ENCODE measurements around the gene GPR12. TPM values are rescaled to one million over a fixed set of nuclear protein-coding genes. Genes with fewer than 3 reads are reported as not detected.

GPR12 gene
- total and polyA plus RNA-seq, 2 experiments from 2014 or later: not detected

- Histone ChIP-seq H3K9me2 (replicated peaks; ENCODE audit: insufficient read depth) (no peaks in the 10 kb centered on the region), H3K9me3 (ENCODE audit: low read depth) (no peaks in the 10 kb centered on the region), H3K79me2 (no peaks in the 10 kb centered on the region), H3K27ac (no peak overlapping the region), H3K36me3 (replicated peaks; ENCODE audit: insufficient read depth, low read depth) (no peaks in the 10 kb centered on the region), H4K20me1 (ENCODE audit: insufficient read depth, poor library complexity, severe bottlenecking) (no peaks in the 10 kb centered on the region), H3K4me2 (no peak overlapping the region), H3K4me1 (ENCODE audit: insufficient read depth) (no peaks in the 10 kb centered on the region), H2AFZ (no peak overlapping the region), H3K4me3 (no peak overlapping the region), H3K27me3 (no peaks in the 10 kb centered on the region)
- DNase-seq (ENCODE audit: low spot score): peak; percentile 78
- TF ChIP-seq CTCF (IDR thresholded peaks at IDR 0.05; ENCODE audit: poor library complexity) (peak; percentile 66), EZH2 (IDR thresholded peaks at IDR 0.05; ENCODE audit: borderline replicate concordance) (no peak)
- 54% methylated on average over 13 of the region's 13 CpGs for WGBS (ENCODE audit: low lambda C conversion rate, missing lambda C conversion rate)
These were observed 53.2 kb downstream of the GPR12 start for GRCh38 chr13:26707122-26708006.

GRCh38 chr13:26706381-26706780, 54.2 kb downstream of the GPR12 start:
- Histone ChIP-seq H2AFZ (no peak overlapping the region), H4K20me1 (ENCODE audit: insufficient read depth, poor library complexity, severe bottlenecking) (no peaks in the 10 kb centered on the region), H3K9me2 (replicated peaks; ENCODE audit: insufficient read depth) (no peaks in the 10 kb centered on the region), H3K9me3 (ENCODE audit: low read depth) (no peaks in the 10 kb centered on the region), H3K4me2 (no peak overlapping the region), H3K4me1 (ENCODE audit: insufficient read depth) (no peaks in the 10 kb centered on the region), H3K27me3 (no peaks in the 10 kb centered on the region), H3K4me3 (no peak overlapping the region), H3K27ac (no peak overlapping the region), H3K36me3 (replicated peaks; ENCODE audit: insufficient read depth, low read depth) (no peaks in the 10 kb centered on the region), H3K79me2 (no peaks in the 10 kb centered on the region)
- DNase-seq (ENCODE audit: low spot score): no peak
- TF ChIP-seq EZH2phosphoT487 (IDR thresholded peaks at IDR 0.05; ENCODE audit: low read depth, severe bottlenecking, unreplicated experiment) (no peak), CTCF (IDR thresholded peaks at IDR 0.05; ENCODE audit: poor library complexity) (no peak), EZH2 (IDR thresholded peaks at IDR 0.05; ENCODE audit: borderline replicate concordance) (no peak)
- 60% methylated on average over 7 of the region's 7 CpGs for WGBS (ENCODE audit: low lambda C conversion rate, missing lambda C conversion rate)

GRCh38 chr13:26705536-26705935, 55.0 kb downstream of the GPR12 start:
- 91% methylated on average over 4 of the region's 4 CpGs for WGBS (ENCODE audit: low lambda C conversion rate, missing lambda C conversion rate)
- no peak for DNase-seq (ENCODE audit: low spot score)
- H3K4me2 ChIP-seq: no peak overlapping the region

More at GRCh38 chr13:26705536-26705935, 55.0 kb downstream of the GPR12 start:
- no peaks in the 10 kb centered on the region for H3K9me2 ChIP-seq (replicated peaks; ENCODE audit: insufficient read depth)
- no peak overlapping the region for H2AFZ ChIP-seq
- H3K27ac ChIP-seq: no peak overlapping the region
- H4K20me1 ChIP-seq (ENCODE audit: insufficient read depth, poor library complexity, severe bottlenecking): no peaks in the 10 kb centered on the region
- no peak for TF ChIP-seq EZH2phosphoT487 (IDR thresholded peaks at IDR 0.05; ENCODE audit: low read depth, severe bottlenecking, unreplicated experiment)
- TF ChIP-seq EZH2 (IDR thresholded peaks at IDR 0.05; ENCODE audit: borderline replicate concordance): no peak
- no peak for TF ChIP-seq CTCF (IDR thresholded peaks at IDR 0.05; ENCODE audit: poor library complexity)
- no peaks in the 10 kb centered on the region for H3K9me3 ChIP-seq (ENCODE audit: low read depth)
- no peaks in the 10 kb centered on the region for H3K27me3 ChIP-seq
- no peaks in the 10 kb centered on the region for H3K79me2 ChIP-seq
- no peak overlapping the region for H3K4me3 ChIP-seq
- no peaks in the 10 kb centered on the region for H3K36me3 ChIP-seq (replicated peaks; ENCODE audit: insufficient read depth, low read depth)
- no peaks in the 10 kb centered on the region for H3K4me1 ChIP-seq (ENCODE audit: insufficient read depth)

Other genes with a start within 250 kb of the GPR12 start
- 15.5 and 17.8 TPM in 2 replicates for gene WASF3, start 203.1 kb downstream of the GPR12 start, total RNA-seq
- gene WASF3, start 203.1 kb downstream of the GPR12 start, polyA plus RNA-seq: 10.1 and 10.4 TPM in 2 replicates